Ovary (tissue), 3 donors: Measurements from ENCODE around the gene C15orf62.

Source experiments
- EP300 ChIP-seq: sonication (generic); formaldehyde crosslinking; IDR thresholded peaks from one replicate; pipeline ENCODE4 v1.6.1; 2017; ENCODE audit warnings: antibody characterized with exemption
- POLR2A ChIP-seq: fragments of 450-650 bp; IDR thresholded peaks from one replicate; pipeline ENCODE4 v1.6.1; 2017; ENCODE audit warnings: antibody characterized with exemption, mild to moderate bottlenecking, moderate library complexity
- TF ChIP-seq, protein P1 (sequence below), 3 donors: fragments of 450-650 bp in 2 of 3; fragments of 200-600 bp in 1 of 3; IDR thresholded peaks; one replicate each; pipeline versions ENCODE4 v1.5.1 to v1.8.0; 2016 to 2022; ENCODE audit warnings: antibody characterized with exemption in 3 of 3, mild to moderate bottlenecking in 1 of 3
- donor health status: DM: no; HTN: no; CAD: no.

DNA sequence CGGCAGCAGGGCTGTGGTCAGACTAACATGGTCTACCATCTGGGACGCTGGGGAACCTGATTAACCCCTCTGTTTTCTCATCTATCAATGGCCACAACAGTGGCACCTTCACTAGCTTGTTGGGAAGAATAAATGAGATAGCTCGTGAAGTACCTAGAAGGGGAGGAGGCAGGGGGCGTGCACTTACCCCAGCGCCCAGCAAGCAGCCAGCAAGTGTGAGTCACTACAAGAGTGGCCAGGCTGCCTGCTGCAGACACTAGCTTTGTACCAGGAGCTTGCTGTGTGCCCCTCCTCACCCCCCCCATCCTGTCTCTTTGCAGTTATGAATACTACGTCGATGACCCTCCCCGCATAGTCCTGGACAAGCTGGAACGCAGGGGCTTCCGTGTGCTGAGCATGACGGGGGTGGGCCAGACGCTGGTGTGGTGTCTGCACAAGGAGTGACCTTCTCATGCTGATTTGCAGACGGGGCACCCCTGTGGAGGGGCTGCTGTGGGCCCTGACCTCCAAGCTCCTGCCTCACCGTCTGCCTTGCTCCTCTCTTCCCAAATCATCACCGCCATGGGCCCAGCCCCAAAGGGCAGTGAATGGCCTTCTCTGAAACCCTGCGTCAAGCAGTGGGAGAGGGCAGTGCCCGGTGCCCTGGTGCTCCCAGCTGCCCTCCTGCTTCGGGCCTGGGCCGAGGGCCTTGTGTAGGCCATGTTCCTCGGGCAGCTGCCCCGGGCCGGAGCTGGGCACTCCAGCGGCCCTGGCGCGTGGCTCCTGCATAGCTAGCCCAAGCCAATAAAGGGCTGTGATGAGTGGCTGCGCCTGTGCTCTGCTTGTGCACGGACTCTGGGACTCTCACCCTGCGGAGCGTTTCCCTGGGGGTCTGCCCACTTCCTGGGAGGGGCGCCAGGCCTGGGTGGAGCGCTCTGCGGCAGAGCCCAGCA lies 2.6 kb upstream of the C15orf62 start:
- TF ChIP-seq POLR2A: no peak
- TF ChIP-seq, protein P1, sequence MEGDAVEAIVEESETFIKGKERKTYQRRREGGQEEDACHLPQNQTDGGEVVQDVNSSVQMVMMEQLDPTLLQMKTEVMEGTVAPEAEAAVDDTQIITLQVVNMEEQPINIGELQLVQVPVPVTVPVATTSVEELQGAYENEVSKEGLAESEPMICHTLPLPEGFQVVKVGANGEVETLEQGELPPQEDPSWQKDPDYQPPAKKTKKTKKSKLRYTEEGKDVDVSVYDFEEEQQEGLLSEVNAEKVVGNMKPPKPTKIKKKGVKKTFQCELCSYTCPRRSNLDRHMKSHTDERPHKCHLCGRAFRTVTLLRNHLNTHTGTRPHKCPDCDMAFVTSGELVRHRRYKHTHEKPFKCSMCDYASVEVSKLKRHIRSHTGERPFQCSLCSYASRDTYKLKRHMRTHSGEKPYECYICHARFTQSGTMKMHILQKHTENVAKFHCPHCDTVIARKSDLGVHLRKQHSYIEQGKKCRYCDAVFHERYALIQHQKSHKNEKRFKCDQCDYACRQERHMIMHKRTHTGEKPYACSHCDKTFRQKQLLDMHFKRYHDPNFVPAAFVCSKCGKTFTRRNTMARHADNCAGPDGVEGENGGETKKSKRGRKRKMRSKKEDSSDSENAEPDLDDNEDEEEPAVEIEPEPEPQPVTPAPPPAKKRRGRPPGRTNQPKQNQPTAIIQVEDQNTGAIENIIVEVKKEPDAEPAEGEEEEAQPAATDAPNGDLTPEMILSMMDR (IDR thresholded peaks at IDR 0.05): no peak
- TF ChIP-seq EP300: no peak
